RWPE1 (cell line): Measurements from ENCODE around the gene CAMK2N1.

Experiments
- CTCF ChIA-PET: fragments of 350-600 bp; sonication (Branson Sonifier 250); formaldehyde crosslinking; extraction: SDS; loops from one replicate; lab custom pipeline; 2021; lab: Yijun Ruan, JAX
- POLR2A ChIA-PET: fragments of 400-600 bp; formaldehyde crosslinking; extraction: SDS; loops from one replicate; lab custom pipeline; 2020; ENCODE audit warnings: antibody characterized with exemption; ENCODE audit not compliant: low non-redundant PET; lab: Yijun Ruan, JAX
- DNase-seq: peaks from one replicate; pipeline ENCODE4 v3.0.0; 2012; ENCODE audit warnings: low spot score
- H3K27ac ChIP-seq: fragments of 450-650 bp; 2 replicates; pipeline ENCODE4 v1.5.1; 2017
- CTCF ChIP-seq: fragments of 450-650 bp; conservative IDR thresholded peaks from 2 replicates; pipeline ENCODE4 v1.5.1; 2017; ENCODE audit warnings: low read depth, mild to moderate bottlenecking

Gene CAMK2N1

GRCh38 chr1:20448671-20449071, 37.3 kb downstream of the CAMK2N1 start:
- H3K27ac ChIP-seq, result no peak overlapping the region
- no peak for DNase-seq
- ChIA-PET CTCF (interaction anchor here (0.6 to 0.7 kb wide), 2 partner anchors 19 to 26 kb away, joined by 3 read pairs; no protein-coding TSS in a partner anchor), POLR2A (no interaction called here)
- TF ChIP-seq CTCF, result no peak

GRCh38 chr1:20447794-20448193, 38.2 kb downstream of the CAMK2N1 start:
- H3K27ac ChIP-seq, result no peak overlapping the region
- TF ChIP-seq CTCF, result no peak
- ChIA-PET POLR2A (interaction anchor here (0.5 kb wide), 1 partner anchor 231 kb away, joined by 3 read pairs; no protein-coding TSS in a partner anchor), CTCF (interaction anchor here (0.8 to 1.0 kb wide), 2 partner anchors 14 to 86 kb away, joined by 3 read pairs; no protein-coding TSS in a partner anchor)
- DNase-seq, result no peak

GRCh38 chr1:20446796-20447195, 39.2 kb downstream of the CAMK2N1 start:
- DNase-seq, result peak; percentile 66
- CTCF ChIA-PET, result interaction anchor here (1.0 kb wide), 1 partner anchor 15 kb away, joined by 3 read pairs; no protein-coding TSS in a partner anchor
- H3K27ac ChIP-seq, result no peak overlapping the region
- TF ChIP-seq CTCF, result no peak
- POLR2A ChIA-PET, result no interaction called here

- CTCF ChIA-PET, result interaction anchor here (0.7 kb wide), 1 partner anchor 375 kb away, joined by 3 read pairs; no protein-coding TSS in a partner anchor
- TF ChIP-seq CTCF, result no peak
- POLR2A ChIA-PET, result no interaction called here
- no peak overlapping the region for H3K27ac ChIP-seq
- DNase-seq, result no peak
Measured at GRCh38 chr1:20445956-20446355, 40.1 kb downstream of the CAMK2N1 start.

- POLR2A ChIA-PET, result no interaction called here
- DNase-seq, result peak; percentile 47
- no peak for TF ChIP-seq CTCF
- CTCF ChIA-PET, result no interaction called here
- no peak overlapping the region for H3K27ac ChIP-seq
Measured at GRCh38 chr1:20443703-20444586, 42.1 kb downstream of the CAMK2N1 start.

- POLR2A ChIA-PET, result no interaction called here
- CTCF ChIA-PET, result no interaction called here
- DNase-seq, result no peak
- H3K27ac ChIP-seq, result no peak overlapping the region
- no peak for TF ChIP-seq CTCF
Measured at GRCh38 chr1:20442920-20443625, 42.9 kb downstream of the CAMK2N1 start.
